ENCODE data around the gene ST3GAL4.
"Not testable (repeated sequence)": the region's sequence is repeated elsewhere in the genome, so short reads cannot be mapped to it uniquely, and the experiment has no call there.

The ST3GAL4 gene

DNA sequence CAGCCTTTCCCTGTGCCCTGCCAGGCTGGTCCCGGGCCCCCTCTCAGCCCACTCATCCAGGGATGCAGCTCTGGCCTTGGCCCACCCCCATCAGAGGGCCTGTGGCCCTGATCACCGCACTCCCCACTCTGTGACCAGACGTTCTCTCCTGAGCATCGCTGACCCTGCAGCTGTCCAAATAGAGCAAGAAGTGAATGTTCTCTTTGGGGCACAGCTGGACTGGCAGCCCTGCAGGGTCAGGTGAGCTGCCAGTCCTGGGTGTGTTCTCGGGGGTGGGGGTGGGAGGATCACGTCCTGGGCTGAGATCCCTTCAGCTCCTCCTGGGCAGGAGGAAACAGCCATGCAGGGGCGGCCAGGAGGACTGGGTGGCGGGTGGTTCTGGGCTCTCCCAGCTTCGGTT lies 9.2 kb downstream of the ST3GAL4 start:
- DNase-seq (ENCODE audit: low spot score) = not testable (repeated sequence)

DNA sequence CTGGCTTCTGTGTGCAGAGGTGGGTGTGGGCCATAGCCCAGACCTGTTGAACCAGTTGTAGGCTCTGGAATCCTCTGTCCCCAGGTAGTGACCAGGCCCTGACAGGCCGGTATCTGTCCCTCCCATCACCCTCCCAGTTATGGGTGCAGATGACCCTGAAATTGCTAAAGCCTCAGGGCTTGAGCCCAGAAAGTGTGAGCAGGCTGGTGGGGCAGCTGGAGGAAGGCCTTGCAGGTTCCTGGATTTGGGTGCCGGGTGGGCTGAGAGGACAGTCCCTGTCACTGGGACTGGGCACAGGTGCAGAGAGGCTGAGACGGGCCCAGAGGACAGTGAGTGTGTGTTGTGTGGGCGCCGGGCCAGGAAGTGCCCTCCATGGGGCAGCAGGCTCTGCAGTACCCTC lies 10.0 kb downstream of the ST3GAL4 start:
- DNase-seq (ENCODE audit: low spot score) = not testable (repeated sequence)

DNA sequence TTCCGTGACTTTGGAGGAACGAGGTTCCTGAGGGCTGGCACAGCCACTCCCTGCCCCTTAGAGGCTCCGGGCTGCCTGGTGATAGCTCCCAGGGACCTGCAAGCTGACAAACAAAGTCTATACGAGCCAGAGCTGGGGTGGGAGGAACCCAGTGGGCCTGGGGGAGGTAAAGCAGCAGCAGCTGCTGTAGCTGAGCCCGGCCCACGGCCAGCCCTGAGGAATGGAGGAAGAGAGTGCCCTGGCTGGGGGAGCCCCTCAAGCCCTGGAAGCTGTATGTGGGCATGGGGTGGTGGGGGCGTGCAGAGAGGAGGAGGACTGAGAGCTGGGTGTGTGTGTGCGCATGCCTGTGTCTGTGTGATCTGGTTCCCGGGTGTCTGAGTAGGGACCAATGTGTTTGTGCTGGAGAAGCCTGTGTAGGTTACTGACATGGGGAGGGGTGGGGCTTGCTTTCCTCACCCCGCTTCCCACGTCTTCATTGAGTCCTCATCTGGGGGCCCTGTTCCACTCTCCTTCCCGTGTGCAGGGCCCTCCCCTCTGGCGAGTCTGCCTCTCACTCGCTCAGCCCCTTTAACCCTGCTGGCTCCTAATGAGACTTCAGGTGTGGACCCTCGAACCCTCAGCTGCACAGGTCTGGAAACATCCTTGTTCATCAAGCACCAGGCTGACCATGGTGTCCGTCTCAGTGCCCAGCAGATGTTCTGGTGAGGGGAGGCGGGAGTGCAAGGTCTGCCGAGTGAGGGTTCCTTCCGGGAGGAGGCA lies 10.8 kb downstream of the ST3GAL4 start:
- DNase-seq (ENCODE audit: low spot score) = no peak

GRCh38 chr11:126366823-126367654 lies 11.6 kb downstream of the ST3GAL4 start:
- DNase-seq (ENCODE audit: low spot score) = not testable (repeated sequence)

DNA sequence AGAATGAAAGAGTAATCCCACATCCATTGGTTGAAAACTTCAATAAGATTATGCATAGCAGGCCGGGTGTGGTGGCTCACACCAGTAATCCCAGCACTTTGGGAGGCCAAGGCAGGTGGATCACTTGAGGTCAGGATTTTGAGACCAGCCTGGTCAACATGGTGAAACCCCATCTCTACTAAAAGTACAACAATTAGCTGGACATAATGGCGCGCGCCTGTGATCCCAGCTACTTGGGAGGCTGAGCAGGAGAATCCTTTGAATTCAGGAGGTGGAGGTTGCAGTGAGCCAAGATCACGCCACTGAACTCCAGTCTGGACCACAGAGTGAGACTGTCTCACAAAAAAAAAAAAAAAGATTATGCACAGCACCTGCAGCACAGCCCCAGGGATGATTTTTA lies 12.3 kb downstream of the ST3GAL4 start:
- DNase-seq (ENCODE audit: low spot score) = not testable (repeated sequence)

DNA sequence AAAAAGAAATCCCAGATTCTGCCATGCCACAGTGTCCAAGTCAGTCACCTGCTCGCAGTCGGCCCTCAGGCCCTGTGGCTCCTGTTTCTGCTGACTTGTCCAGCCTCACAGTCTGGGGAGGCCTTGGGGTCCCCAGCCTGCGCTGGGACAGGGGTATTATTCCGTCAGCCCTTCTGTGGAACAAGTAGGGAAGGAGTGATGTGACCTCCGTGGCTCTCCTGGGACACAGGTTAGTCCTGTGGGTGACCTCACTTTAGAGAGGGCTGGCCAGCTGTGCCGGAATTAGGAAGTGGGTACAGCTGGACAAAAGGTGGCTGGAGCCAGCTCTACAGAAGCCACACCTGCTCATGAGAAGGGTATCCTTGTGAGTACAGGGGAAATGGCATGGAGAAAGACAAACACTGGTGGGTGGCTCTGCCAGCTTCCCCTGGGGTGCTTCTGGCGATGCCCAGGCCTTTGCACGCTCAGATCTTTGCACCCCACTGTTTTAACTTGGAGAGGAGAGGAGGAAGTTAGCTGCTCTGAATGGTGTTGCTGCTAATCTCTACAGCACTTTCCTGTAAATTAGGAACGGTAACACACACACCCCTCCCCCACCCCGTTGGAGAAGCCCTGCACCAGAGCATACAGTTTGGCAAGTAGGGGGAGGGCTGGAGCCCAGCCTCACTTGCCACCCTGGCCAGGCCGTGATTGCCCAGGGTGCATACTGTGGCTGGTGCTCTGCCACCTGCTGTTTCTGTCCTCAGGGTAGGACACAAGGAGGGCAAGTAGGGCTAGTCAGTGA lies 13.0 kb downstream of the ST3GAL4 start:
- DNase-seq (ENCODE audit: low spot score) = not testable (repeated sequence)

DNA sequence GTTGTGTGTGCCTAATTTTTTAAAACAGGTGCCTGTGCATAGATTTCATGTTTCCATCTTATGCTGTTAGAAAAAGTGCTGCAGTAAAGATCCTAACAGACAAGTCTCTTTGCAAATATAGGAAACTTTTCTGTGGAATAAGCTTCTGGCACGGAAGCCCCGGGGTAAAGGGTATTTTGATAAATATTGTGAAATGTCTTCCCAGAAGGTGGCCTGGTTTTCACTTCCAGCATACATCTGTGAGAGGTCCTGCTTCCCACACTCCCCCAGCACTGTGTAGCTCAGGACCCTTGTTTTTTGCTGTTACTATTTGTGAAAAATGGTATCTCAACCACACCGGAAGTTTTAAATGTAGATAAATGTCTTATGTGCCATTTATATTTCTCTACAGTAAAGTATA lies 14.5 kb downstream of the ST3GAL4 start:
- DNase-seq (ENCODE audit: low spot score) = no peak

- no peak for DNase-seq (ENCODE audit: low spot score)
Measured at GRCh38 chr11:126371595-126371994, 16.1 kb downstream of the ST3GAL4 start.

DNA sequence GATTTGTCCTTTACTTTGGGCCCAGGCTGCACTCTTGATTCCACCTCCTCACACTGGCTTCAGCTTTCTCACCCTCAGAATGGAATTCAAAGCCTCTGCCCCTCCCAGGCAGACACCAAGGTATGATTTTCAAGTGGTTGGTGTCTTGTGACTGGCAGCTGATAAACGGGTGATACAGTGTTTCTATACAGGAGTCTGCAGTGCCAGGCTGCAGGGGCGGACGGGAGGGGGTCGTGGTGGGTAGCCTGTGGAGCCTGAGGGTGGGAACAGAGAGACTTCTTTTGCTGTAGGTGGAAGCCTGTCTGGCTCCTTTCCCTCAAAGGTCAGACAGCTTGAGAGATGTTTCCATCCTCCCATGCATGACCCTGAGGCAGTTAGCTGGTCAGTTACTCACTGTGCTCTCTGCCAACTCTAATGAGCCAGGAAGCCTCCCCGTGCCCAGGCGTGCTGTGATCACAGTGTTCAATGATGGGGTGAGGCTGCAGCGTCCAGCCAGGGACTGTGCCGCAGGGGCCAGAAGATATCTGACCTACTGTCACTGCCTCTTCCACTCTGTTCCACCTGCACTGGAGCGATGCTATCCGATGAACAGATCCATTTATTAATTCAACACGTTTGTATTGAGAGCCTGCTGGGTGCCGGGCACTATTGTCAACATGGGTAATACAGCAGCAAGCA lies 18.0 kb downstream of the ST3GAL4 start:
- DNase-seq (ENCODE audit: low spot score) = not testable (repeated sequence)

DNA sequence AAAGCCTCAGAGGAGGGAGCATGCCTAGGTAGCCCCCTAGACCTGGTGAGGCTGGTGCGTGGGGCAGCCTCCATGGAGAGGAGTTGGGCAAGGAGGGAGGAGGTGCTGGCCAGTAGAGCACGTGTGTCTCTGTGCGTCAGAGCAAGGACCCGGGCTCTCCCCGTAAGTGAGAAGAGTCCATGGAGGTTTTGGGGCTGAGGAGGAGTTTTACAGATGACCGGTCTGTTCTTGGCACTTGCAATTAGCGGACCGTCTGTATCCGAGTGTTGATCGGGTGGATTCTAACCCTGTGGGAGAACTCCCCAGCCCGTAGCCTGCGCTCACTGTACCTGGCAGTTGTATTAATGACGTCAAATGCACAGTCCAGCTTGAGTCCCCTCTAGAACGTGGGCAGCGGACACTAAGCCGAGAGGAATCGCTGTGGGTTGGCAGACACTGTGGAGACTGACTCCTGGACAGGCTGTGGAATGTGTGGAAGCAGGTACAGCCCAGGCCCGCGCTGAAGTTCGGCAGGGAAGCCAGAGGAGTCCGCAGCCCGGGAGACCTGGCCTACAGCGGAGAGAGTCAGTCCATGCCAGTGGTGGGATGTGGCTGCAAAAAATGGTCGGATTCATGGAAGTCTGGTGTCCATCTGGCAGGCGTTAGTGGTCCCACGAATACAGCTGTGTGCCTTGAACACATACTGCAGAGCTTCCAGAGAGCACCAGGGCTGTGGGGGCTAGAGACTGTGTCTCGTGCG lies 19.2 kb downstream of the ST3GAL4 start:
- DNase-seq (ENCODE audit: low spot score) = not testable (repeated sequence)

DNA sequence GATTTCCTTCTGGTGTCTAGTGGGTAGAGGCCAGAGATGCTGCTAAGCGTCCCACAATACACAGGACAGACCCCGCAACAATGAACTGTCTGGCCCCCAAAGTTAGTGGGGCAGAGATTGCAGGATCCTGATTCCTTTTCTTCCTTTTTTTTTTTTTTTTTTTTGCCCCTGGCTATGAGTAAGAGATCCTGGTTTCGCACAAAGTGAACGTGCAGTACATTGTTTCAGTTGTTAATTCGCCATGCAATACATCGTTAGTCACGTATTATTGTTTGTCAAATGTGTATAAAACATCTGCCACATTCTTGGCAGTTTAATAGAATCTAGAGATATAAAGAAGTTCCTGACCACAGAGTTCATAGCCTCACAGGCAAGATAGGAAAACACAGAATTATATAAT lies 20.2 kb downstream of the ST3GAL4 start:
- no peak for DNase-seq (ENCODE audit: low spot score)

DNA sequence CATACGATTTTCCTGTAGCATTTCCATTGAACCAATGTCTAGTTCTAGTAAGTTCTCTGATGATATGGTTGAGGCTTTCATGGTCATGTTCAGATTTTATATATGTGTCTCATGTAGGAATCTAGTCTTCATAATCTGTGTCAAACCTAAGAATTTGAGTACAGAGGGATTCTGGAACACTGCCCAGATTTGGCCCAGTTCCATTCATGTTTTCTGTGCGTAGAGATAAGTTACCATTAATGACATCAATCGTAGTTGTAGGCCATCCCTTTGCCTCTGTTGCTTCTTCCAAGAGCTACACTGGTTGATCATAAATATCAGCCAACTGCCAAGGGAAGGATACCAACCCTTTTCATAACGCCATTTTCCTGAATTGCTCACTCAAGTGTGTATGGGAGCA lies 23.3 kb downstream of the ST3GAL4 start:
- no peak for DNase-seq (ENCODE audit: low spot score)

DNA sequence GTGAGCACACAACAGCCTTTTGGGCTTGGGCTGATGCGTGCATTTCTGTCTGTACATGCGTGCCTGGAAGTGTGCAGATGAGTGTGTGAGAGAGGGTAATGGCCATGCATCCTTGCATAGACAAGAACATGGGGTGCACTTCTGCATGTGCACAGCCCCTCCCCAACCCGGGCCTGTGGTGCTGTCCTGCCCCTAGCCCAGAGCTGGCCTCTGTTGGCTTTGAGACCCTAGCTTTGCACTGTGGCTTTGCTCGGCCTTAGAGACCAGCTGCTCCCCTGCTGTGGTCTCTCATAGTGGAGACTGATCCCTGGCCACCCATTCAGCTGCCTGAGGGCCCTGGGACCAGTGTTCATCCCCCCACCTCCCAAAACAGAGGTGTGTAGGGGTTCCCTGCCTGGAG lies 25.4 kb downstream of the ST3GAL4 start:
- no peak for DNase-seq (ENCODE audit: low spot score)

GRCh38 chr11:126381960-126382359 lies 26.5 kb downstream of the ST3GAL4 start:
- not testable (repeated sequence) for DNase-seq (ENCODE audit: low spot score)

- not testable (repeated sequence) for DNase-seq (ENCODE audit: low spot score)
Measured at GRCh38 chr11:126382641-126383040, 27.2 kb downstream of the ST3GAL4 start.

DNA sequence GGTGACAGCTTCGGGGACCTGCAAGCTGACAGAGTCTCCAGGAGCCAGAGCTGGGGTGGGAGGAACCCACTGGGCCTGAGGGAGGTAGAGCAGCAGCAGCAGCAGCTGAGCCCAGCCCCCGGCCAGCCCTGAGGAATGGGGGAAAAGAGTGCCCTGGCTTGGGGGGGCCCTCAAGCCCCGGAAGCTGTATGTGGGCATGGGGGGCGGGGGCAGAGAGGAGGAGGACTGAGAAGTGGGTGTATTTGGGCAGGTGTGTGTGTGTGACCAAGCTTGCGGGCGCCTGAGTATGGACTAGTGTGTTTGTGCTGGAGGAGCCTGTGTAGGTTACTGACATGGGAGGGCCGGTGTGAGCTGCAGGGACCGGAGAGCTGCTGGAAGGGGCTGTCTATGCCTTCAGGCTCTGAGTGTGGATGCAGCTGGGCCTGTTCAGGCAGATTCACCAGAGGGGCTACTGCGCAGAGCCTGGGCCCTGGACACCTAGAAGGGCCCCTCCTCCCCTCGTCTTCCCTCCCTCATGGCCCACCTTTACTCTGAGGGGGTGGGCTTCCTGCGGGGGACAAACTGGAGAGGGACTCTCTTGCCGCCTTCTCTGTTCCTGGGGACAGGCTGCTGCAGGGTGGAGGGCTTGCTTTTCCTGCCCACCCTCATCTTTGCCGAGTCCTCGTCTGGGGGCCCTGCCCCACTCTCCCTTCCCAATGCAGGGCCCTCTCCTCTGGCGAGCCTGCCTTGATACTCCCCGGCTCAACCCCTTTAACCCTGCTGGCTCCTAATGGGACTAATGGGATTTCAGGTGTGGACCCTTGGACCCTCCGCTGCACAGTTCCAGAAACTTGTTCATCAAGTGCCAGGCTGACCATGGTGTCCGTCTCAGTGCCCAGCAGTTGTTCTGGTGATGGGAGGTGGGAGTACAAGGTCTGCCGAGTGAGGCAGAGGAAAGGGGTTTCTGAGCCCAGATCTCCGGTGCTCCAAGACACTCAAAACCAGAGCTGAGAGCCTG lies 28.2 kb downstream of the ST3GAL4 start:
- DNase-seq (ENCODE audit: low spot score) = no peak

- no peak for DNase-seq (ENCODE audit: low spot score)
Measured at GRCh38 chr11:126384449-126385070, 29.1 kb downstream of the ST3GAL4 start.

GRCh38 chr11:126385991-126386728 lies 30.7 kb downstream of the ST3GAL4 start:
- DNase-seq (ENCODE audit: low spot score) = no peak

DNA sequence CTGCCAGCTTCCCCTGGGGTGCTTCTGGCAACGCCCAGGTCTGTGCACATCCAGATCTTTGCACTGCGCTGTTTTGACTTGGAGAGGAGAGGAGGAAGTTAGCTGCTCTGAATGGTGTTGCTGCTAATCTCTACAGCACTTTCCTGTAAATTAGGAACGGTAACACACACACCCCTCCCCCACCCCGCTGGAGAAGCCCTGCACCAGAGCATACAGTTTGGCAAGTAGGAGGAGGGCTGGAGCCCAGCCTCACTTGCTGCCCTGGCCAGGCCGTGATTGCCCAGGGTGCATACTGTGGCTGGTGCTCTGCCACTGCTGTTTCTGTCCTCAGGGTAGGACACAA lies 31.2 kb downstream of the ST3GAL4 start:
- not testable (repeated sequence) for DNase-seq (ENCODE audit: low spot score)
